ENCODE measurements around the gene NKX6-2. TPM values are rescaled to one million over a fixed set of nuclear protein-coding genes. Genes with fewer than 3 reads are reported as not detected.

NKX6-2 gene
- total RNA-seq, 3 donors from 2014 or later, result not detected

GRCh38 chr10:132780356-132780755 is 5.6 kb downstream of the NKX6-2 start:
- no peak for ATAC-seq
- intact Hi-C loops (cut with DNase I, micrococcal nuclease), result no loop called here

GRCh38 chr10:132779549-132780294 is 6.2 kb downstream of the NKX6-2 start:
- ATAC-seq (no peak), DNase-seq (no peak)
- intact Hi-C loops (cut with DNase I, micrococcal nuclease), result no loop called here
- H3K4me3 ChIP-seq, result no peak overlapping the region
- H3K4me1 ChIP-seq (ENCODE audit: low read depth), result peaks cover 2% of the 10 kb centered on the region
- H3K9me3 ChIP-seq, result no peaks in the 10 kb centered on the region
- no peak for TF ChIP-seq CTCF (IDR thresholded peaks at IDR 0.05)
- H3K36me3 ChIP-seq (ENCODE audit: low read depth), result no peaks in the 10 kb centered on the region

More at GRCh38 chr10:132780356-132780755, 5.6 kb downstream of the NKX6-2 start:
- no peak for TF ChIP-seq CTCF (IDR thresholded peaks at IDR 0.05)
- Histone ChIP-seq H3K4me3 (no peak overlapping the region), H3K9me3 (no peaks in the 10 kb centered on the region), H3K4me1 (ENCODE audit: low read depth) (peaks cover 1% of the 10 kb centered on the region), H3K36me3 (ENCODE audit: low read depth) (no peaks in the 10 kb centered on the region)
- no peak for DNase-seq

- Histone ChIP-seq H3K36me3 (ENCODE audit: low read depth) (no peaks in the 10 kb centered on the region), H3K9me3 (no peaks in the 10 kb centered on the region), H3K4me1 (ENCODE audit: low read depth) (peaks cover 6% of the 10 kb centered on the region), H3K4me3 (no peak overlapping the region)
- intact Hi-C loops (cut with DNase I, micrococcal nuclease), result no loop called here
- DNase-seq (no peak), ATAC-seq (no peak)
- TF ChIP-seq CTCF (IDR thresholded peaks at IDR 0.05), result no peak
Measured at GRCh38 chr10:132777441-132777840, 8.5 kb downstream of the NKX6-2 start.

- Histone ChIP-seq H3K4me3 (no peak overlapping the region), H3K4me1 (ENCODE audit: low read depth) (peaks cover 6% of the 10 kb centered on the region), H3K36me3 (ENCODE audit: low read depth) (no peaks in the 10 kb centered on the region), H3K9me3 (no peaks in the 10 kb centered on the region)
- intact Hi-C loops (cut with DNase I, micrococcal nuclease), result no loop called here
- no peak for DNase-seq
- no peak for TF ChIP-seq CTCF (IDR thresholded peaks at IDR 0.05)
- no peak for ATAC-seq
Measured at GRCh38 chr10:132776821-132777220, 9.1 kb downstream of the NKX6-2 start.

GRCh38 chr10:132776186-132776585 is 9.8 kb downstream of the NKX6-2 start:
- Histone ChIP-seq H3K4me1 (ENCODE audit: low read depth) (peaks cover 6% of the 10 kb centered on the region), H3K36me3 (ENCODE audit: low read depth) (no peaks in the 10 kb centered on the region), H3K9me3 (no peaks in the 10 kb centered on the region), H3K4me3 (no peak overlapping the region)
- TF ChIP-seq CTCF (IDR thresholded peaks at IDR 0.05), result no peak
- no peak for ATAC-seq
- no peak for DNase-seq
- intact Hi-C loops (cut with DNase I, micrococcal nuclease), result no loop called here

Data from mucosa of descending colon (tissue), 3 donors.